ENCODE measurements around the gene KIFAP3.

- TF ChIP-seq POLR2A (IDR thresholded peaks at IDR 0.05) = no peak
- no peak for TF ChIP-seq CTCF (IDR thresholded peaks at IDR 0.05)
Observed at GRCh38 chr1:169958987-169959386, 115.5 kb downstream of the KIFAP3 start.
